Retinal pigment epithelial cell (primary cell): Measurements from ENCODE around the gene RTP1.

Experiments used
- DNase-seq: peaks from one replicate; pipeline ENCODE4 v3.0.0-alpha.2; 2010; ENCODE audit warnings: low read depth
- H3K4me3 ChIP-seq: 2 replicates; pipeline ENCODE4 v1.5.1; 2011; ENCODE audit warnings: mild to moderate bottlenecking, low read length, control low read depth, moderate library complexity
- CTCF ChIP-seq: conservative IDR thresholded peaks from 2 replicates; pipeline ENCODE4 v1.5.1; 2011; ENCODE audit warnings: low read depth, low read length, control low read depth, inconsistent platforms

The RTP1 gene

GRCh38 chr3:187185759-187186158, 11.5 kb upstream of the RTP1 start:
- TF ChIP-seq CTCF: no peak
- DNase-seq: no peak
- no peak overlapping the region for H3K4me3 ChIP-seq

GRCh38 chr3:187186375-187186774, 10.9 kb upstream of the RTP1 start:
- no peak overlapping the region for H3K4me3 ChIP-seq
- TF ChIP-seq CTCF: no peak
- no peak for DNase-seq

GRCh38 chr3:187186801-187187421, 10.4 kb upstream of the RTP1 start:
- peak; percentile 82 for DNase-seq
- no peak for TF ChIP-seq CTCF
- no peak overlapping the region for H3K4me3 ChIP-seq

- no peak for TF ChIP-seq CTCF
- DNase-seq: no peak
- H3K4me3 ChIP-seq: no peak overlapping the region
Measured at GRCh38 chr3:187188931-187189330, 8.4 kb upstream of the RTP1 start.

- no peak for TF ChIP-seq CTCF
- DNase-seq: no peak
- H3K4me3 ChIP-seq: no peak overlapping the region
Measured at GRCh38 chr3:187191271-187191670, 6.0 kb upstream of the RTP1 start.

GRCh38 chr3:187193181-187193580, 4.1 kb upstream of the RTP1 start:
- no peak for DNase-seq
- no peak for TF ChIP-seq CTCF
- no peak overlapping the region for H3K4me3 ChIP-seq

- no peak for DNase-seq
- no peak overlapping the region for H3K4me3 ChIP-seq
- no peak for TF ChIP-seq CTCF
Measured at GRCh38 chr3:187196573-187197334, 532 bp upstream of the RTP1 start.
